ENCODE data around the gene MGAT4C.

DNA sequence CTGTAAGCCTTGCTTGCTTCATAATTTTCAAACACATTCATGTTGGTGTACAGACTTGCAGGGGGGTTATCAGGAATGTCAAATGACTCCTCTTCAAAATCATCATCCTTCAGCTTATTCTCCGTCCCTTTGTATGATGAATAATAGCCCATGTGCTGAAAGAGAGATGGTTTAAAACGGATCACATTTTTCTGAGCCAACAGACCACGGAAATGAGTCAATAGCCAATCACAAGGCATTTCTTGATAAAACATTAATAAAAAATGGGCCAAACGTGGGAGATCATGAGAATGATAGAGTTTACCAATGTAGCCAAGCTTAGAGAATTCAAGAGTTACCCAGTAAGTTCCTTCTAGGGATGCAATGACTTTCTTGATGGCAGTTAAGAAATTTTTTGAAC lies 276.6 kb downstream of the MGAT4C start:
- TF ChIP-seq EP300 (IDR thresholded peaks at IDR 0.05) (no peak), POLR2A (IDR thresholded peaks at IDR 0.05) (no peak)

All from tibial nerve (tissue), 3 donors.